Tibial artery (tissue), 4 donors: ENCODE data around the gene RYR2.

Experiments used
- DNase-seq, 2 donors: peaks; one replicate each; pipeline ENCODE4 v3.0.0-alpha.2; 2019
- H3K27ac ChIP-seq, 2 donors: fragments of 200-600 bp; sonication (generic) in 1 of 2; 1 replicate in 1 of 2; 2 replicates in 1 of 2; pipeline ENCODE4 v1.5.1; 2018 to 2019; ENCODE audit warnings: mild to moderate bottlenecking in 1 of 2
- H3K27me3 ChIP-seq, 2 donors: fragments of 200-600 bp; sonication (generic) in 1 of 2; one replicate each; pipeline versions ENCODE4 v1.5.1 to v1.6.0; 2016 to 2019
- H3K36me3 ChIP-seq, 3 donors: fragments of 200-600 bp; sonication (generic) in 2 of 3; one replicate each; pipeline ENCODE4 v1.5.1; 2016 to 2019; ENCODE audit warnings: mild to moderate bottlenecking in 2 of 3
- H3K4me1 ChIP-seq, 4 donors: fragments of 200-600 bp; sonication (generic) in 2 of 4; 1 replicate in 3 of 4; 2 replicates in 1 of 4; pipeline ENCODE4 v1.5.1; 2016 to 2019
- H3K4me3 ChIP-seq, 2 donors: fragments of 200-600 bp; sonication (generic) in 1 of 2; 1 replicate in 1 of 2; 2 replicates in 1 of 2; pipeline ENCODE4 v1.5.1; 2018 to 2019; ENCODE audit warnings: mild to moderate bottlenecking in 2 of 2
- H3K9me3 ChIP-seq, 3 donors: fragments of 200-600 bp; sonication (generic) in 1 of 3; one replicate each; pipeline ENCODE4 v1.5.1; 2016 to 2019
- CTCF ChIP-seq, 2 experiments: fragments of 200-600 bp in 1 of 2; fragments of 450-650 bp in 1 of 2; IDR thresholded peaks; one replicate each; pipeline ENCODE4 v1.5.1; 2017 to 2019; ENCODE audit warnings: antibody characterized with exemption in 2 of 2, mild to moderate bottlenecking in 1 of 2, moderate library complexity in 1 of 2
- intact Hi-C: fragments of 100-400 bp; cut with DNase I; formaldehyde crosslinking; loops from one replicate; pipeline ENCODE4 v1.15.0; 2023; ENCODE audit warnings: low total_unique reads

The RYR2 gene

GRCh38 chr1:237444120-237444790 is 402.3 kb downstream of the RYR2 start:
- TF ChIP-seq CTCF (IDR thresholded peaks at IDR 0.05), result no peak
- Histone ChIP-seq H3K36me3 (peaks cover 0 to 12% (median 0%) of the 10 kb centered on the region in 3 donors), H3K27me3 (no peaks in the 10 kb centered on the region), H3K9me3 (no peaks in the 10 kb centered on the region), H3K4me3 (no peak overlapping the region), H3K27ac (no peak overlapping the region), H3K4me1 (no peaks in the 10 kb centered on the region)
- intact Hi-C loops, result no loop called here
- no peak for DNase-seq

GRCh38 chr1:237448042-237448441 is 406.1 kb downstream of the RYR2 start:
- no peak overlapping the region for H3K4me3 ChIP-seq
- no peaks in the 10 kb centered on the region for H3K27me3 ChIP-seq
- no peak overlapping the region for H3K27ac ChIP-seq
- no peak for DNase-seq
- H3K9me3 ChIP-seq, result no peaks in the 10 kb centered on the region
- H3K4me1 ChIP-seq, result no peaks in the 10 kb centered on the region
- intact Hi-C loops, result no loop called here
- peaks cover 0 to 12% (median 0%) of the 10 kb centered on the region in 3 donors for H3K36me3 ChIP-seq
- no peak for TF ChIP-seq CTCF (IDR thresholded peaks at IDR 0.05)

GRCh38 chr1:237457573-237457972 is 415.6 kb downstream of the RYR2 start:
- Histone ChIP-seq H3K9me3 (no peaks in the 10 kb centered on the region), H3K4me3 (no peak overlapping the region), H3K36me3 (peaks cover 9 to 37% (median 14%) of the 10 kb centered on the region in 3 donors), H3K27me3 (no peaks in the 10 kb centered on the region), H3K4me1 (no peaks in the 10 kb centered on the region), H3K27ac (no peak overlapping the region)
- intact Hi-C loops, result no loop called here
- no peak for DNase-seq
- TF ChIP-seq CTCF (IDR thresholded peaks at IDR 0.05), result no peak

GRCh38 chr1:237467320-237467719 is 425.3 kb downstream of the RYR2 start:
- Histone ChIP-seq H3K9me3 (no peaks in the 10 kb centered on the region), H3K4me3 (no peak overlapping the region), H3K36me3 (peaks cover 0 to 24% (median 0%) of the 10 kb centered on the region in 3 donors), H3K27ac (no peak overlapping the region), H3K4me1 (no peaks in the 10 kb centered on the region), H3K27me3 (no peaks in the 10 kb centered on the region)
- no peak for TF ChIP-seq CTCF (IDR thresholded peaks at IDR 0.05)
- intact Hi-C loops, result no loop called here
- DNase-seq, result no peak

- Histone ChIP-seq H3K27ac (no peak overlapping the region), H3K9me3 (no peaks in the 10 kb centered on the region), H3K36me3 (peaks cover 0 to 20% (median 0%) of the 10 kb centered on the region in 3 donors), H3K27me3 (no peaks in the 10 kb centered on the region), H3K4me3 (no peak overlapping the region), H3K4me1 (no peaks in the 10 kb centered on the region)
- intact Hi-C loops, result no loop called here
- no peak for TF ChIP-seq CTCF (IDR thresholded peaks at IDR 0.05)
- no peak for DNase-seq
Observed at GRCh38 chr1:237470712-237471338, 428.8 kb downstream of the RYR2 start.
